Mesodermal cell (in vitro differentiated cells): Measurements from ENCODE around the gene MTHFD2.

Experiments used
- H3K27ac ChIP-seq: 2 replicates; pipeline ENCODE4 v1.7.0; 2013; ENCODE audit warnings: mild to moderate bottlenecking, low read depth, low read length, moderate library complexity; ENCODE audit not compliant: severe bottlenecking
- H3K36me3 ChIP-seq: 2 replicates; pipeline ENCODE4 v1.7.1; 2013; ENCODE audit warnings: mild to moderate bottlenecking, low read length, moderate library complexity; ENCODE audit not compliant: control insufficient read depth, insufficient read depth
- H3K4me1 ChIP-seq: one replicate; pipeline ENCODE4 v1.7.1; 2013; ENCODE audit warnings: mild to moderate bottlenecking, low read length; ENCODE audit not compliant: insufficient read depth, control insufficient read depth, poor library complexity, severe bottlenecking
- H3K4me3 ChIP-seq: 2 replicates; pipeline ENCODE4 v1.7.0; 2013; ENCODE audit warnings: low read length, control low read depth, mild to moderate bottlenecking; ENCODE audit not compliant: insufficient read depth, poor library complexity, severe bottlenecking; ENCODE audit errors: extremely low read depth
- H3K9me3 ChIP-seq: 2 replicates; pipeline ENCODE4 v1.7.1; 2013; ENCODE audit warnings: mild to moderate bottlenecking, low read length, moderate library complexity; ENCODE audit not compliant: control insufficient read depth
- WGBS, 2 experiments: methylation state at CpG; one replicate each; pipeline ENCODE4 v1.1.5; 2013; ENCODE audit warnings: missing lambda C conversion rate in 2 of 2; ENCODE audit not compliant: insufficient coverage in 2 of 2; 5-methylcytosine and 5-hydroxymethylcytosine counted together

MTHFD2 gene

GRCh38 chr2:74264281-74264680, 65.9 kb downstream of the MTHFD2 start:
- WGBS, 2 experiments: no CpG with 5 or more reads among the region's 1 CpG
- H3K36me3 ChIP-seq: no peaks in the 10 kb centered on the region
- no peak overlapping the region for H3K4me3 ChIP-seq
- H3K27ac ChIP-seq: no peak overlapping the region
- no peaks in the 10 kb centered on the region for H3K9me3 ChIP-seq
- no peaks in the 10 kb centered on the region for H3K4me1 ChIP-seq

- WGBS, 2 experiments: 67 to 75% methylated on average over 1 of the region's 4 CpGs
- Histone ChIP-seq H3K9me3 (no peaks in the 10 kb centered on the region), H3K27ac (no peak overlapping the region), H3K4me1 (no peaks in the 10 kb centered on the region), H3K4me3 (no peak overlapping the region), H3K36me3 (no peaks in the 10 kb centered on the region)
Observed at GRCh38 chr2:74267068-74267467, 68.7 kb downstream of the MTHFD2 start.
